Common myeloid progenitor, CD34-positive (primary cell): ENCODE data around the gene PVR.

Experiments
- CTCF ChIA-PET: fragments of 350-600 bp; sonication (Branson Sonifier 250); formaldehyde crosslinking; loops from one replicate; lab custom pipeline; 2021; ENCODE audit warnings: antibody characterized with exemption; lab: Charles Lee
- POLR2A ChIA-PET: fragments of 350-600 bp; sonication (Branson Sonifier 250); formaldehyde crosslinking; loops from one replicate; lab custom pipeline; 2021; ENCODE audit warnings: antibody characterized with exemption; lab: Charles Lee
- DNase-seq, 3 donors: peaks; one replicate each; pipeline versions ENCODE4 v3.0.0 to v3.0.0-alpha.2; 2013
- H3K27ac ChIP-seq, 2 experiments: 1 replicate in 1 of 2; 2 replicates in 1 of 2; pipeline ENCODE4 v1.7.0; 2013; ENCODE audit warnings: inconsistent platforms in 2 of 2, low read length in 2 of 2, mild to moderate bottlenecking in 2 of 2, low read depth in 1 of 2, moderate library complexity in 1 of 2; ENCODE audit not compliant: severe bottlenecking in 2 of 2, insufficient read depth in 1 of 2, poor library complexity in 1 of 2
- H3K27me3 ChIP-seq, 5 experiments: replicated peaks in 2 of 5; 1 replicate in 3 of 5; 2 replicates in 2 of 5; pipeline versions ENCODE4 v1.6.1 to v1.7.0; 2013; ENCODE audit warnings: low read length in 4 of 5, mild to moderate bottlenecking in 2 of 5, moderate library complexity in 2 of 5, inconsistent platforms in 1 of 5; ENCODE audit not compliant: insufficient read depth in 5 of 5, control insufficient read depth in 4 of 5
- H3K36me3 ChIP-seq, 4 experiments: 1 replicate in 2 of 4; 2 replicates in 2 of 4; pipeline versions ENCODE4 v1.6.1 to v1.7.0; 2013; ENCODE audit warnings: low read length in 3 of 4, control low read depth in 1 of 4, mild to moderate bottlenecking in 1 of 4; ENCODE audit not compliant: control insufficient read depth in 4 of 4, insufficient read depth in 4 of 4
- H3K4me1 ChIP-seq, 4 experiments: 1 replicate in 3 of 4; 2 replicates in 1 of 4; pipeline versions ENCODE4 v1.6.1 to v1.7.1; 2013; ENCODE audit warnings: low read length in 3 of 4, mild to moderate bottlenecking in 3 of 4, control low read depth in 1 of 4, inconsistent platforms in 1 of 4, moderate library complexity in 1 of 4; ENCODE audit not compliant: control insufficient read depth in 4 of 4, insufficient read depth in 4 of 4; ENCODE audit errors: control extremely low read depth in 1 of 4
- H3K4me3 ChIP-seq, 7 experiments: 1 replicate in 4 of 7; 2 replicates in 3 of 7; pipeline versions ENCODE4 v1.5.1 to v1.7.0; 2013; ENCODE audit warnings: mild to moderate bottlenecking in 7 of 7, low read length in 6 of 7, moderate library complexity in 6 of 7, inconsistent platforms in 2 of 7, low read depth in 2 of 7, control low read depth in 1 of 7; ENCODE audit not compliant: insufficient read depth in 4 of 7, control insufficient read depth in 1 of 7; ENCODE audit errors: extremely low read depth in 1 of 7
- H3K9me3 ChIP-seq, 5 experiments: 1 replicate in 4 of 5; 2 replicates in 1 of 5; pipeline versions ENCODE4 v1.6.1 to v1.7.1; 2013; ENCODE audit warnings: low read length in 4 of 5, mild to moderate bottlenecking in 2 of 5, inconsistent platforms in 1 of 5, low read depth in 1 of 5, moderate library complexity in 1 of 5; ENCODE audit not compliant: control insufficient read depth in 4 of 5, insufficient read depth in 2 of 5; ENCODE audit errors: control extremely low read depth in 1 of 5
- WGBS: methylation state at CpG from one replicate; pipeline ENCODE4 v1.1.5; 2013; ENCODE audit not compliant: insufficient coverage; 5-methylcytosine and 5-hydroxymethylcytosine counted together

Gene PVR

DNA sequence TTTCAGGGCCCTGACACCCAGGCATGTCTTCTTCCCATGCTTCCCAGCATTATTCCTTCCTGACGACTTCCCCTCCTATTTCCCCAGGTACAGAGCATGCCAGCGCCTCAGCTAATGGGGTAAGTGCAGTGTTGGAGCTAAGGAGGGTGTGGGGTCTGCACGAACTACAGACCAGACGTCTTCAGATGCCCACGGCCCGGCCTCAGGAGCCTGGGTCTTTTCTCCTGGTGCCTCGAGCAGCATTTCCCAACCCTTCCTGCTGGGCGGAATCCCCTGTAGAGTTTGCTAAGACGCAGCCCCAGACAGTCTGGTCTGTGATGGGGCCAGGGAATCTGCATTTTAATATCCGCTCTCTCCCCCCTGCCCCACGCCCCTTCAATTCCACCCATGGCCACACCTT is 17.5 kb downstream of the PVR start:
- Histone ChIP-seq H3K36me3 (peaks cover 15 to 58% (median 34%) of the 10 kb centered on the region in 4 experiments), H3K9me3 (no peaks in the 10 kb centered on the region), H3K4me3 (no peak overlapping the region), H3K27ac (no peak overlapping the region), H3K27me3 (no peaks in the 10 kb centered on the region), H3K4me1 (peaks cover 0 to 2% (median 0%) of the 10 kb centered on the region in 4 experiments)
- 100% methylated on average over 7 of the region's 11 CpGs for WGBS
- DNase-seq, result no peak
- POLR2A ChIA-PET, result no interaction called here
- CTCF ChIA-PET, result interaction anchor here (0.8 to 2.7 kb wide), 5 partner anchors 11 to 91 kb away, joined by 3 to 10 read pairs (median 4); partner anchors contain the start of genes CEACAM19 and IGSF23

GRCh38 chr19:44661904-44662303 is 18.2 kb downstream of the PVR start:
- 94% methylated on average over 6 of the region's 7 CpGs for WGBS
- Histone ChIP-seq H3K9me3 (no peaks in the 10 kb centered on the region), H3K4me3 (no peak overlapping the region), H3K27me3 (no peaks in the 10 kb centered on the region), H3K36me3 (peaks cover 14 to 55% (median 33%) of the 10 kb centered on the region in 4 experiments), H3K4me1 (peaks cover 0 to 2% (median 0%) of the 10 kb centered on the region in 4 experiments), H3K27ac (no peak overlapping the region)
- CTCF ChIA-PET, result interaction anchor here (1.1 to 2.7 kb wide), 5 partner anchors 9 to 91 kb away, joined by 3 to 10 read pairs (median 8); partner anchors contain the start of gene CEACAM19
- DNase-seq, result no peak
- POLR2A ChIA-PET, result no interaction called here

DNA sequence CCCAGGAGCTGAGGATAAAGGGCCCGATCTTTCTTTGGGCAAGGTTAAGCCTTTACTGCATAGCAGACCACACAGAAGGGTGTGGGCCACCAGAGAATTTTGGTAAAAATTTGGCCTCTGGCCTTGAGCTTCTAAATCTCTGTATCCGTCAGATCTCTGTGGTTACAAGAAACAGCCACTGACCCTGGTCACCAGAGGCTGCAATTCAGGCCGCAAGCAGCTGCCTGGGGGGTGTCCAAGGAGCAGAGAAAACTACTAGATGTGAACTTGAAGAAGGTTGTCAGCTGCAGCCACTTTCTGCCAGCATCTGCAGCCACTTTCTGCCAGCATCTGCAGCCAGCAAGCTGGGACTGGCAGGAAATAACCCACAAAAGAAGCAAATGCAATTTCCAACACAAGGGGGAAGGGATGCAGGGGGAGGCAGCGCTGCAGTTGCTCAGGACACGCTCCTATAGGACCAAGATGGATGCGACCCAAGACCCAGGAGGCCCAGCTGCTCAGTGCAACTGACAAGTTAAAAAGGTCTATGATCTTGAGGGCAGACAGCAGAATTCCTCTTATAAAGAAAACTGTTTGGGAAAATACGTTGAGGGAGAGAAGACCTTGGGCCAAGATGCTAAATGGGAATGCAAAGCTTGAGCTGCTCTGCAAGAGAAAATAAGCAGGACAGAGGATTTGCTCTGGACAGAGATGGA is 19.1 kb downstream of the PVR start:
- Histone ChIP-seq H3K27ac (no peak overlapping the region), H3K36me3 (peaks cover 13 to 49% (median 31%) of the 10 kb centered on the region in 4 experiments), H3K9me3 (no peaks in the 10 kb centered on the region), H3K4me3 (no peak overlapping the region), H3K27me3 (no peaks in the 10 kb centered on the region), H3K4me1 (no peaks in the 10 kb centered on the region)
- WGBS, result 99% methylated on average over 7 of the region's 7 CpGs
- ChIA-PET CTCF (interaction anchor here (0.8 to 2.7 kb wide), 8 partner anchors 10 to 140 kb away, joined by 3 to 10 read pairs (median 4); partner anchors contain the start of gene CEACAM19), POLR2A (no interaction called here)
- no peak for DNase-seq

- Histone ChIP-seq H3K9me3 (no peaks in the 10 kb centered on the region), H3K27ac (no peak overlapping the region), H3K27me3 (no peaks in the 10 kb centered on the region), H3K4me3 (no peak overlapping the region), H3K4me1 (no peaks in the 10 kb centered on the region), H3K36me3 (peaks cover 7 to 38% (median 23%) of the 10 kb centered on the region in 4 experiments)
- ChIA-PET CTCF (interaction anchor here (0.7 to 2.7 kb wide), 6 partner anchors 8 to 93 kb away, joined by 3 to 10 read pairs (median 4); partner anchors contain the start of gene CEACAM19), POLR2A (no interaction called here)
- DNase-seq, result no peak
- WGBS, result 98% methylated on average over 5 of the region's 5 CpGs
Measured at GRCh38 chr19:44663996-44664395, 20.3 kb downstream of the PVR start.

GRCh38 chr19:44664976-44665375 is 21.3 kb downstream of the PVR start:
- ChIA-PET POLR2A (no interaction called here), CTCF (interaction anchor here (1.0 to 1.3 kb wide), 2 partner anchors 9 to 93 kb away, joined by 3 to 5 read pairs; no protein-coding TSS in a partner anchor)
- H3K36me3 ChIP-seq, result peaks cover 2 to 30% (median 18%) of the 10 kb centered on the region in 4 experiments
- no peaks in the 10 kb centered on the region for H3K4me1 ChIP-seq
- no peaks in the 10 kb centered on the region for H3K27me3 ChIP-seq
- DNase-seq, result no peak
- no peak overlapping the region for H3K4me3 ChIP-seq
- no peaks in the 10 kb centered on the region for H3K9me3 ChIP-seq
- H3K27ac ChIP-seq, result no peak overlapping the region
- WGBS, result 95% methylated on average over 4 of the region's 10 CpGs

- Histone ChIP-seq H3K4me1 (no peaks in the 10 kb centered on the region), H3K9me3 (no peaks in the 10 kb centered on the region), H3K27me3 (no peaks in the 10 kb centered on the region), H3K27ac (no peak overlapping the region), H3K4me3 (no peak overlapping the region), H3K36me3 (peaks cover 0 to 15% (median 7%) of the 10 kb centered on the region in 4 experiments)
- POLR2A ChIA-PET, result no interaction called here
- peak in 1 of 3 donors; percentile 29 for DNase-seq
- CTCF ChIA-PET, result interaction anchor here (1.3 to 2.0 kb wide), 2 partner anchors 10 to 57 kb away, joined by 6 read pairs; no protein-coding TSS in a partner anchor
- 92% methylated on average over 5 of the region's 7 CpGs for WGBS
Measured at GRCh38 chr19:44666852-44667556, 23.3 kb downstream of the PVR start.
